GM21423 (cell line): ENCODE results near the gene ARHGEF33.

ENCODE experiments used
- ATAC-seq: cut with Tn5 transposase; IDR thresholded peaks from one replicate; pipeline ENCODE4 v1.9.1; 2021; ENCODE audit warnings: mild to moderate bottlenecking, moderate library complexity; ENCODE audit not compliant: unreplicated experiment

Gene ARHGEF33

DNA sequence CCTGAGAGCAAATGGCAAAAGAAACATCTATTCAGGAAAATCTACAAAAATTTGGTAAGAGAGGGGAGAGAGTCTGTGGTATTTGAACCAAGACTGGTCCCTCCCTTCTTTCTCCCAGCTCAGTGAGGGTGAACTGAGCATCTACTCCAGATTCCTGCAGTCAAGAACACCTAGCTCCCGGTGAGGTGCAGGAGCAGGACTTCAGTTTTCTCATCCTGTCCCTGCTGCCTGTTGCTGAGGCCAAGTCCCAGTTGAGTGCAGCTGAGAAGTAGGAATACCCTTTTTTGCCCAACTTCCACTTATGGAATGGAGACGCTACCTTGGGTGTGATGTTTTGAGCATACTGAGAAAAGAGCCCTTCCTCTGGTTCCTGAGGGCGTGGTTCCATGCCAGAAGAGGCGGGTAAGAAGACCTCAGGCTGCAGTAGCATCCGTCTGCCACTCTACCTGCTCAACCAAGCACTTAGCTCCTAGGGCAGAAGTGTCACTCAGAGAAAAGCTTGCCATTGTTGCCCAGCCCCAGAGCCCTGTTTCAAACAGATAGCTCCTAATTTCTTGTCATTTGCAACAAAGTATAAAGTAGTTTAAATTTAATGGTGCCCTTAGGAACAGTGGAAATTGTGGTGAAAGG, 118.3 kb downstream of the ARHGEF33 start:
- no peak for ATAC-seq

DNA sequence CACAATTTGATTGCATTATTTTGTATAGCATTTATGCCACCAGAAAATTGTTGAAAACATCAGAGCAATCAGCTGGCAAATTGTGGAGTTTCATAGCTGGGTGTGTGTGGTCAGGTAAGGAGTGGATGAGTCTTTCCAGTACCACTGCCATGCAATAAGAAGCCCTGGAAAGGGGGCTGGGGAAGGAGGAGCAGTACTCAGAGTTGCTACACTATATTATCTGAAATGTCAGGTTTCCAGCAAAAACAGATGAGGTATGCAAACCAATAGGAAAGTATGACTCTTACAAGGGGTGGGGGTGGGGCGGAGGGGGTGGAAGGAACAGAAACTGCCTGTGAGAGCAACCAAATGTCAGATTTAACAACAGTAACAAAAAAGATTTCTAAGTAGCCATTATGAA, 119.0 kb downstream of the ARHGEF33 start:
- ATAC-seq: no peak

DNA sequence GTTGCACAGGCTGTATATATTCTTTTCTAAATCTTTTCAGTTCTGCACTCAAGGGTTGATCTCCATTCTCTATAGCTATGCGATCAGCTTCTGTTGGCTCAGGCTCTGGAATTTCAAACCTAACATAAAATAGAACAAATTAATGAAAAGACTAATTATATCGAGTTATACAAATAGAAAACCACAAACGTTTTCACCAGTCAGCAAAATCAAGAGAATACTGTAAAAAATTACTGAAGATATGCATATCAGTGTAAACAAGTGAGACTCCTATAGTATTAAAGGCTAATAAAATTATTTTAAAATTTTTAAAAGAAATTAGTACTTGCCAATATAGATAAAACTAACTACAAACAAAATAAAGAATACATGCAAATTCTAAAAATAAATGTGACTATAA, 124.2 kb downstream of the ARHGEF33 start:
- ATAC-seq: no peak

- ATAC-seq: no peak
These were observed 125.7 kb downstream of the ARHGEF33 start for GRCh38 chr2:39015424-39015823.

- no peak for ATAC-seq
These were observed 127.7 kb downstream of the ARHGEF33 start for GRCh38 chr2:39017334-39017733.

DNA sequence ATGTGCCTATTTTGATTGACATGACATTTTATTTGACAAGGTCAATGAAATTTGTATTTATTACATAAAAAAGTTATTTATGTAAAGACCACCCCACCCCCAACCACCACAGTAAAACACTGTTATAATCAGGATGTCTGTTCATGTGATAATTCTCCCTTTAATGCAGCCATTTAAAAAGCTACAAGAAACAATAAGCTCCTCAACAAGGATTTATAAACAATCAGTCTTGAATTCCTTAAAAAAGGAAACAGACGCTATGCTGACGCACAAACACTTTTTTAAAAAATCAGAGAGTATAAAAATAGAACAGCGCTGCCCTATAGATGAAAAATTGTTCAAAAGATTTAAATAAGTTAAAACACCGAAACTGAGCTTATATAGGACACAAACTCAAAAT, 129.0 kb downstream of the ARHGEF33 start:
- ATAC-seq: no peak

DNA sequence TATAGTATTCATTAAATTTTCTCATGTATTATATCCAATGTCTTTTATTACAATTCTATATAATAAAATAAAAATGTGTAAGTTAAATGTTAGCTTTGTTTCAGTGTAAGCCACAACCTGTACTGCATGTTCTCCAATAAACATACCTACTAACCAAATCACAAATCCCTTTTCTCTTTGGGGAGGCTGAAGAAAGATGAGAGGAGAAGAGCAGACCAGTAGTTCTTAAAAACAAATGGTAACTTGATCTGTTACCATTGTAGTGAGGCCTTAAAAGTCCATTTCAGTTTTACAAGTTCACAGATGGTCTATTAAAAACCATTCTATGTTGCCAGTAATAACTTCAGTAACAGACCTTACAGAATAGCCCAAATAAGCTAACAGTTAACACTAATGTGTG, 130.7 kb downstream of the ARHGEF33 start:
- ATAC-seq: no peak

DNA sequence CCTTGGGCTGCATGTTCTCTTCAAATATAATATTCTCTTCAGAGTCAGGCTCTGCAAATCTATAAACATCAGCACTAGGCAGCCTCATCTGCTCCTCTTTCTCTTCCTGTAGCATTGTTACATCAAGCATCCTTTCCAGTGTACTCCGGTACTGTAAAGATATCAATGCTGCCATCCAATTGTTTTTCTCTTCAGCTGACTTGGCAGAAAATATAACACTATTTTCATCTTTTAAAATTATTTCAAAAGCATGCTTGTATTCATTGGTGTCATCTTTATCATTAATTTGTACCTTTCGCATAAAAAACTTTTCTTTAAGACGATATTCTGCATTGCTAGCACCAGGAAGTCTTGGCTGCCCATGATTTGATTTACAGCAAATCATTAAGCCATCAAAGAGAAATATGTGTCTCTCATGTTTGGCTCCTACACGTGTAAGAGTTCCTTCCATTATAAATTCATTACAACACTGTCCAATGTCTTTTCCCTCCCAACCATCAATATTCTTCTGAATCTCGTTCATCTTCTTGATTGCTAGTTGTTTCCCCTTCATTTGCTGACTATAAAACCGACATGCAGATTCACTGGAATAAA, 133.1 kb downstream of the ARHGEF33 start:
- no peak for ATAC-seq

DNA sequence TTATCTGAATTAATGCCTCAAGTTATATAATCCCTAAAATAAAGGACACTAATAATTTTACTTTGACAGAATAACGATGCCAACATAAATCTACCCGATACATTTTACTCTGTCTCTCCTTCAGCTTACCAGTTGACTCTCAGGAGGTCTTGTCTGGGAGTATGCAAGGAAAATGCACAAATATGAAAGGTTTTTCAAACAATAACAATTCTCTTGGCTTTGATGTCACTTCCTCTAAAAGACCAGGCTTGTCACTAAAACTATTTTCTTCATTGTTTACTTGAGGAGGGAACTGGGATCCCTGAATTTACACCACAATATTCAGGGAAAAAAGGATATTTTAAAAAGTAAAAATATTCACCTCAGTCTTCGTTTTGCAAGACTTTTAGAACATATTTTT, 134.0 kb downstream of the ARHGEF33 start:
- no peak for ATAC-seq

- ATAC-seq: no peak
These were observed 135.2 kb downstream of the ARHGEF33 start for GRCh38 chr2:39024833-39025232.
